Stimulated activated CD4-positive, alpha-beta T cell treated with anti-CD3 and anti-CD28 coated beads, Interleukin-12 subunit alpha, Interleukin-12 subunit beta, amount 100 ng/mL, for 4 hours (primary cell): ENCODE data around the gene SEC14L5.

Experiments
- DNase-seq: peaks from one replicate; pipeline ENCODE4 v3.0.0-alpha.2; 2020

The SEC14L5 gene

DNA sequence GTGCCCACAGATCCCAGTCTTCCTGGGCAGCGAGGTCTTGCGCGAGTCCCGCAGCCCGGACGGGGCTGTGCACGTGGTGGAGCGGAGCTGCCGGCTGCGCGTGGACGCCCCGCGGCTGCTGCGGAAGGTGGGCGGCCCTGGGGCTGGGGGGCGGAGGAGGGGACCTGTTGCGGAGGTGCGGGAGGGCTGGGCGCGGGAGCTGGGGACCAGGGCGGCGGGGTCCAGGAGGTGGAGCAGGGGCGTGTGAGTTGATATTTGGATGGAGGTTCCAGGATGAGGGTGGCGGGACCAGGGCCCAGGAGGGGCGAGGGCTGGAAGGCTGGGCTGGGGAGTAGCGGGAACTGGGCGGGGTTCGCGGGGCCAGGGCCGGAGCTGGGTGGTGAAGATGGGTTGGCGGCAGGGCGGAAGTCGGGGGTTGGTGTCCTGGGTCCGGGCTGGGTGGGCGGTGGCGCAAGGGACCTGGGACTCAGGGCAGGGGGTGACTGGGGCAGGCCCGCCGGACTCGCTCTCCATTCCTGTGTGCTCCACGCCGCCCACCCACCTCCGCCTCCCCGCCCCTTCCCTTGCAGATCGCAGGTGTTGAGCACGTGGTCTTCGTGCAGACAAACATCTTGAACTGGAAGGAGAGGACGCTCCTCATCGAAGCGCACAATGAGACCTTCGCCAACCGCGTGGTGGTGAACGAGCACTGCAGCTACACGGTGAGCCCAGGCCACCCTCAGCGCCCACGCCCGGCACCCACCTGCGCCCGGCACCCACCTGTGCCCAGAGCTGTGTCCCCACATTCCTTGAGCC, 29.6 kb downstream of the SEC14L5 start:
- DNase-seq = no peak

DNA sequence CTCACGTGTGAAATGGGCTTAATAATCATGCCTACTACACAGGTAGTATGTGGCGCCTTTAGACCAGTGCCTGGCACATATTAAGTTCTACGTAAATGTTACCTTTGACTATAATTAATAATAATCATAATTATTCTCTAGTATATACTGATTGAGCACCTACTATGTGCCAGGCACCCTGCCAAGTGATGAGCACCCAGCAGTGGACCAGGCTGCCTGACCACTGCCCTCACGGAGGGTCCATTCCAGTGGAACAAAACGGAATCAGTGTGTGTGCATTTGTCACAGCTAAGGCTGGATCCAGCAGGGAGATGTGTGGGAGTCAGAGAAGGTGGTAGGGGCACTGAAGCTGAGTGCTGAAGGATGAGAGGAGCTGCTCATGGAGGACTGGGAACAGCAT, 30.5 kb downstream of the SEC14L5 start:
- DNase-seq = no peak

DNA sequence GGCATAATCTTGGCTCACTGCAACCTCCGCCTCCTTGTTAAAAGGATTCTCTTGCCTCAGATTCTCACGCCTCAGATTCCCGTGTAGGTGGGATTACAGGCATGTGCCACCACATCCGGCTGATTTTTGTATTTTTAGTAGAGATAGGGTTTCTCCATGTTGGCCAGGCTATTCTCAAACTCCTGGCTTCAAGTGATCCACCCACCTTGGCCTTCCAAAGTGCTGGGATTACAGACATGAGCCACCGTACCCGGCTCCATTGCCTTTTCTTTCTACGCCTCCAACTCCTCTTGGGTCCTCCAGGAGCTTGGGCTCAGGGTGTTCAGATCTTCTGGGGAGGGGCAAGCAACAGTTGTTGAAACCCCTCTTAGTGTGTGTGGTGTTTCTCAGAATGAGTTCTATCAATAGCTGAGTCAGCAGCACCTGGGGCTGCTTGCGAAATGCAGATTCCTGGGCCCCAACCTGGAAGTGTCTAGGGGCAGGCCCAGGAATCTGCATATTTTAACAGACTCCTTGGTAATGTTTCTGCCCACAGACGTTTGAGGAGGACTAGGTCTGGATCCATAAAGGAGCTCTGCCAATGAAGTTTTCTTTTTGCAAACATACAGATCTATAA, 31.4 kb downstream of the SEC14L5 start:
- no peak for DNase-seq

DNA sequence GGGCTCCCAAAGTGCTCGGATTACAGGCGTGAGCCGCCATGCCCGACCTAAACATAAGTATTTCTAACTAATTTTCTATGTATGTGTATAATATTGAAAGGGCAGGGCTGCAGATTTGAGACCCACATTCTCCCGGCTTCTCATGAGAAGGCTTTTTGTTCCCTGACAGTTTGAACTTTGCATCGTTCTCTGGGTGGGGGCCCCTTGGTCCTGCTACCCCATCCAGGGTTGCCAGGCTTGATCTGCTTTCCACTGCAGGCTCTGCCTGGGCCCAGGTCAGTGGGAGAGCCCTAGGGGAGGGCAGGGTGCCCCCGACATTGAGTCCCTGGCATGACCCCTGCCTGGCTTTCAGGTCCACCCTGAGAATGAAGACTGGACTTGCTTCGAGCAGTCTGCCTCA, 32.3 kb downstream of the SEC14L5 start:
- no peak for DNase-seq

DNA sequence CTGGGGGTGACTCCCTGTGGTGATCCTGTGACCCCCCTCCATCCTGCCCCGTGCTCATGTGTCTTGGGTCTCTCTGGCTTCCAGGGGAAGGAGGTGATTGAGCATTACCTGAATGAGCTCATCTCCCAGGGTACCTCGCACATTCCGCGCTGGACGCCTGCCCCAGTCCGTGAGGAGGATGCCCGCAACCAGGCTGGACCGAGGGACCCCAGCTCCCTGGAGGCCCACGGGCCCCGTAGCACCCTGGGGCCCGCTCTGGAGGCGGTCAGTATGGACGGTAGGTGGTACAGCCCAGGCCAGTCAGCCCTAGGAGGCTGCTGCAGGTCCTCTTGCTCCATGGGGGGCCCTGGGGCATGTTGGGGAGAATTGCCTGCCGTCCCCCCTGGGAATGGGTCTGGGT, 33.6 kb downstream of the SEC14L5 start:
- no peak for DNase-seq

DNA sequence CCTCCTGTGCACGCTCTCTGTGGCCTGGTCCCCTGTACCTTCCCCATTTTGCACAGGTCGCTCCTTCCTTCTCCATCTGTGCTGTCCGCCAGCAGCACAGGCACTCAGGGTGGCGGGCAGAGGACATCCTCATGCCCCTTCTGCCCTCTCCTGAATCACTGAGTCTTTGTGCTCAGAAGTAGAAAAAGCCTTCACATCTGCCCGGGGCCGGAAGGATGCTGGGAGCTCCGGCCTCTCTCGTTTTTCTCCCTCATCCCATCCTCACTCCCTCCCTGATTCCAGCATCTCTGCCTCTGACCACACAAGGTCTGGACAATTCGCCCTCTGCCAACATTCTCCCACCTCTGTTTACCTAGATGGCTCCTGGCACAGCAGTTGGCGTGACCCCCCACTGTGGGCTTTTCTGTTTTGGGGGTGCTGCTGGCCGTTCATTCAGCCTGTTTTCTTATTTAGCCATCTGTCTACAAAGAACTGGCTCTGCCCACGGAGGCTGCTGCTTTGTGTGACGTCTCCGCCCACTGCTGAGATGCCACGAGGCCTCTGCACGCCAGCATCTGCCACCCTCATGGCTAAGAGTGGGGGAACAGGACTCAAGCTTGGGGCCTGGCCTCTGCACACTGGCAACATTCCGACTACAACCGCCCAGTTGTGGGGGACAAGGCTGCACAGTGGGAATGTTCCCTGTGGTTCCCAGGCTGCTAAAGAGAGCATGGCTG, 36.7 kb downstream of the SEC14L5 start:
- no peak for DNase-seq

DNA sequence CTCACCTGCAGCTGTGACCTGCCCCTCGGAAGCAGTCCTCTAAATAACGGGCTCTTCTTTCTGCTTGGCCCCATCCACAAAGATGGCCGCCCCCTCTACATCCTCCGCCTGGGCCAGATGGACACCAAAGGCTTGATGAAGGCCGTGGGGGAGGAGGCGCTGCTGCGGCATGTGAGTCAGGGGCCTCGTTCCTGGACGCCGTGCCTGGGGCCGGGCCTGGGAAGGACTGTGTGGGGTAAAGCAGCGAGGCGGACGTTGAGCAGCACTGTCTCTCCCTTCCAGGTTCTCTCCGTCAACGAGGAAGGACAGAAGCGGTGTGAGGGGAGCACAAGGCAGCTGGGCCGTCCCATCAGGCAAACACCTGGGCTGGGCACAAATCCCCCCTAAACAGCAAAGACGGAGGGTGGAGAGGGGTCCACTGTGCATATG, 42.5 kb downstream of the SEC14L5 start:
- no peak for DNase-seq

DNA sequence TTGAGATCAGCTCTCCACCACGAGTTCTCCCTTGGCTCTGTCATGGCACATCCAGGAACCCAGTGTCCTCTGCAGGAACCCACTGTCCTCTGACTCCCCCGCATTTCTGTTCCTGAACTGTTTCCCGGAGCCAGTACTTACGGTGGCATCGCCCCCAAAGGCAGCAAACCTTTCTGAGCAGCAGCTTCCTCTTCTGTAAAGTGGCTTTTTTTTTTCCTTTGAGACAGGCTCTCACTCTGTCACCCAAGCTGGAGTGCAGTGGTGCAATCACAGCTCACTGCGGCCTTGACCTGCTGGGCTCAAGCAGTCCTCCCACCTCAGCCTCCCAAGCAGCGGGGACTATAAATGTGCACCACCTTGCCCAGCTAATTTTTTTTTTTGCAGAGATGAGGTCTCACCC, 43.4 kb downstream of the SEC14L5 start:
- DNase-seq = no peak

DNA sequence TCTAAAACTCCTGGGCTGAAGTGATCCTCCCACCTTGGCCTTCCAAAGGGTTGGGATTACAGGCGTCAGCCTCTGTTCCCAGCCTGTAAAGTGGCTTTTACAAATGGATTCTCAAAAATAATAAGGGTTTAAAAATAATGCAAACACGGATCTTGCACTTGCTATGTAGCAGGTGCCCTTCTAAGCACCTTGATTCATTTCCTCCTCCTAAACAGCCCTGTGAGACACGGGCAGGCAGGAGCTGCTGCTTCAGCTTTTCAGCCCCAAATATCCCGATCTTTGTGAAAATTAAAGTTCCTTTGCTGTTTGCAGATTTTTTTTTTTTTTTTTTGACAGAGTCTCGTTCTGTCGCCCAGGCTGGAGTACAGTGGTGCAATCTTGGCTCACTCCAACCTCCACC, 43.9 kb downstream of the SEC14L5 start:
- DNase-seq = no peak

DNA sequence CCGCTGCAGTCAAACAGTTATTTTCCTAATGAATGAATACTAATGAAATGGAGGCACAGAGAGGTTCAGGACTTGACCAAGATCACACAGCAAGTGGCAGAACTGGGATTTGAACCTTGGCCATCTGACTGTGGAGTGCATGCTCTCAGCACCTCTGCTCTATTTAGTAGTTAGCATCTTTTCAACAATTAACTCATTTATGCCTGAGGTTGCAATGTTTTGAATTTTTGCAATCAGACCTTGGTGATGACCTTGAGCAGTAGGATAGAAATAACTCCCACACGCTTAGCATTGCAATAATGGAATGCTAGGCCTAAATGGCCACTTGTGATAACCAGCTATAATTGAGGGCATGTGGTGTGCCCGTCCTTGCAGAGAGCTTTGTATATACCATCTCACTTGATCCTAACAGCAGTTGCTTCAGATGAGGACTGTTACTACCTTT, 44.6 kb downstream of the SEC14L5 start:
- DNase-seq = no peak

DNA sequence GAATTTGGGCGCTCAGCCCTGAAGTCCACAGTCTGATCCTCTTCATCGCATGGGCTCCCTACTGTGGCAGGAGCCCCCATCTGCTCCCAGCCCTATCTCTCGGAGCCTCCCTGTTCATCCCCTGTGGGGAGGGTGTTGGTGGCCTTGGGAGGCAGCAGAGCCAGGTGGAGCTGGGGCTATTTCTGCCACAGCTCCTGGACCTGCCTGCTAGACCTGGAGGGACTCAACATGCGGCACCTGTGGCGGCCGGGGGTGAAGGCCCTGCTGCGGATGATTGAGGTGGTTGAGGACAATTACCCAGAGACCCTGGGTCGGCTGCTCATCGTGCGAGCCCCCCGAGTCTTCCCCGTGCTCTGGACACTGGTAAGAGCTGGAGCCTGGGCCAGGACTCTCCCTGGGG, 45.1 kb downstream of the SEC14L5 start:
- DNase-seq = no peak

DNA sequence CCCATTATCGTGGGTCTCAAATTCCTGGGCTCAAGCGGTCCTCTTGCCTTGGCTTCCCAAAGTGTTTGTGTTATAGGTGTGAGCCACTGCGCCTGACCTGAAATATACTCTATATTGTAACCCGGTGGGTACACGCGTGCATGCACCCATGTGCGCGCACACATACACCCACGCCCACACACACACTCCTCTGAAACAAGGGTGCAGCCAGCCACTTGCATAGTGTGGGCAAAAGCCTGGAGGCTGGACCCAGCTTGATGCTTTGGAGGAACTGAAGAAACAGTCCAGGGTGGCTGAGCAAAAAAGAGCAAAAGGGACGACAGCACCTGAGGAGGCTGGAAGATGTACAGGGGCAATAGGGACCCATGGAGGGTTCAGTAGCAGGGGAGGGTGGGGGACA, 45.7 kb downstream of the SEC14L5 start:
- no peak for DNase-seq

DNA sequence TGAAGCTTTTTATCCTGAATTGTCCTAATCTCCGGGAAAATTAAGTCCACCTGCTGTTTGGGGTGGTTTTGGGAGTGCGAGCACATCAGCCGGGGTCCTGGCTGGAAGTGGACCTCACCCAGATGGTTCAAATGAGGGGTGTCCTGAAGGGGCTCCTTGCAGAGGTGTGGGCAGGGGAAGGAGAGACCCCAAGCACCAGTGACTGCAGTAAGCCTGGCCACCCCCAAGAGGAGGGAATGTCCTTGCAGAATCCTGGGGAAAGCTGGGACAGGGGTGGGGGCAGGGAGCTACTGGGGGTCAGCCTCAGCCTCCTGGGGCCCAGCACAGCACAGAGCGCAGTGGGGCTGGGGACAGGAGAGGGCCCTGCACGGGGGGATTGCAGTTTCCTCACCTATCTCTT, 46.2 kb downstream of the SEC14L5 start:
- DNase-seq = no peak

DNA sequence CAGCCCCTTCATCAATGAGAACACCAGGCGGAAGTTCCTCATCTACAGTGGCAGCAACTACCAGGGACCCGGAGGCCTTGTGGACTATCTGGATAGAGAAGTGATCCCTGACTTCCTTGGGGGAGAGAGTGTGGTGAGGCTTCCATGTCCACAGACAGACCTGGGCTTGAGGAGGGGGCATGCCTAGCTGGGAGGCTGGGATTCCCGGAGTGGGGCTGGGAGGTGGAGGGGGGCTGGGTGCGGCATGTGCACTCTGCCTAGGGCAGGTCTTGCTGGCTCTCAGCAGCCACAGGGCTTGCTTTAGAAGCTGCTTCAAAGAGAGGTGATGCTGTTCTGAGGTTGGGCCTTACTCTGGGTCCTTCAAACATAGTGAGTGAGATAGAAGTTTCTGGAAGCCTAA, 47.8 kb downstream of the SEC14L5 start:
- no peak for DNase-seq

DNA sequence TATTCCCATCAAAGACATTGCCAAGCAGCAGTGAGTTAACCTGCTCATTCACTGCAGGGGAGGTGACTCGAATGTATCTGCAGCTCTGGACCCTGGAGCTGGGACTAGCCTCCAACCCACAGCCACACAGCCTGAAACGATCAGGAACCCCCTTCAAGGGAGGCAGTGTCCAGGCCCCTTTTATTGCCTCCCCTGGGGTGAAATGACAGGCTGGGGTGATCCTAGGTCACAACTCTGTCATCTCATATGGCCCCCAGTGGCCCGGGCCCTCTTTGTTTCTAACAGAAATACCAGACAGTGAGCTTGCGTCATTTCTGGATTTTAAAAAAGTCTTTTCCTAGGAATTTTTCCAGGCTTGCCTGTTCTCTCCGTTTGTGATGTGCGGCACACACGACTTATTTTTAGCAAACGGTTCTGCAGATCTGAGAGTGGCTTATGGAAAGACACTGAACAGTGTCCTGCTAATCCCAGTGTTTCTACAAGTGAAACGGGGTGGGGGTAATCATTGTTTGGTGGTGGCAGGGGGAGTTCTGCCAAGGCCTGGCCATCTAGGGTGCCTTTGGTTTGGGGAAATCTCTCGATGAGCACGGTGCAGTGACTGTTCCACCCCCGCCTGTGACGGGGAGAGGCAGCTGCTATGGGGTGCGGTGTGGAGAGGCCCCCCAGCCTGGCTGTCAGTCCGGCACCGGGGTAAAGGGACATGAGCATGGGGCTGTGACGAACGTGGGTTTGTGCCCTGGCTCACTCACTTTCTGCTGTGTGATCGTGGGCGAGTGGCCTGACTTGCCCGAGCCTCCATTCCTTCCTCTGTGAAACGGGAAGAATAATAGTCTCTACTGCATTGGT, 48.4 kb downstream of the SEC14L5 start:
- DNase-seq = no peak

DNA sequence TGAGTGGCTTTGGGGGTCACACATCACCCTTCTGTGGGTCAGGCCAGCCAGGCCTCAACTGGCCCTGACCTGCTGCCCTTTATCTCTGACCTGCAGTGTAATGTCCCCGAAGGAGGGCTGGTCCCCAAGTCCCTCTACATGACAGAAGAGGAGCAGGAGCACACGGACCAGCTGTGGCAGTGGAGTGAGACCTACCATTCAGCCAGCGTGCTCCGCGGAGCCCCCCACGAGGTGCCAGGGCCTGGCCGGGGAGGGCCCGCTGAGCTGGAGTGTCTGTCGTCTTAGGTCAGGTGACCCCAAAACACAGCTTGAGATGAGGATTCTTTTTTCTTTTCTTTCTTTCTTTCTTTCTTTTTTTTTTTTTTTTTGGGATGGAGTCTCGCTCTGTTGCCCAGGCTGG, 49.1 kb downstream of the SEC14L5 start:
- no peak for DNase-seq

DNA sequence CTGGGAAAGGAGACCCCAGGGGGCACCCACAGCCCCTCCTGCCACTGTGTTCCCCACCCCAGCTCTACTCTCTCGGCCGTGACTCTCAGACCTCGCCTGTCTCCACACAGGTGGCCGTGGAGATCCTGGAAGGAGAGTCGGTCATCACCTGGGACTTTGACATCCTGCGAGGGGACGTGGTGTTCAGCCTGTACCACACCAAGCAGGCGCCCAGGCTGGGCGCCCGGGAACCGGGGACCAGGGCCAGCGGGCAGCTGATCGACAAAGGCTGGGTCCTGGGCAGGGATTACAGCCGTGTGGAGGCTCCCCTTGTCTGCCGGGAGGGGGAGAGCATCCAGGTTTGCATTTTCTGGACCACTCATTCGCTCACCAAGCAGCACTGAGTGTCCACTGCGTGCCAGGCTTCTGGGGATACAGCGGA, 50.2 kb downstream of the SEC14L5 start:
- no peak for DNase-seq

DNA sequence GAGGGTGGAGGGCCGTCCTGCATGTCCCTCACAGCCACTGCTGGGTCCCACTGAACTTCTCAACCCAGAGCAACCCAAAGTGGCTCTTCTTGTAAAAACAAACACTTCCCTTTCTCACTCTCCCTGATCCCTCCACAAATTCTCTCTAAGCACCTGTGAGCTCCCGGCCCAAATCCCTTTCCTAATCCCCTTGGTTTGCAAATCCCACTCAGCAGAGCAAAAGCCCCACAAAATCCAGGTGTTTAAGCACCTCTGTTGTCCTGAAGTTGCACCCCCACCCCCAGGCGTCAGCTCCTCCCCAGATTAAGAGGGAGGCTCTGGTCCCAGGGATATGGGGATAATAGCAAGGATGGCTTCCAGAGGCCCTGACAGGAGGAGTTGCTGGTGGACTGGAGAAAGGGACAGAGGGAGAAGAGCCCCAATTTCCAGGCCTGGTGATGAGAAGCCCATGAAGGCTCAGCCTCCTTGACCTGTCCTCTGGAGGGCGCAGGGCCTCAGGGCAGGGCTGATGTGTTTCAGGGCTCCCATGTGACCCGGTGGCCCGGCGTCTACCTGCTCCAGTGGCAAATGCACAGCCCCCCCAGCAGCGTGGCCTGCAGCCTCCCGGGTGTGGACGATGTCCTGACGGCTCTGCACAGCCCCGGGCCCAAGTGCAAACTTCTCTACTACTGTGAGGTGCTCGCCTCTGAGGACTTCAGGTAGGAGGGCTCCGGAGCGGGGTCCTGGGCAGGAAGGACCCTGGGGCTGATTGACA, 52.6 kb downstream of the SEC14L5 start:
- no peak for DNase-seq

DNA sequence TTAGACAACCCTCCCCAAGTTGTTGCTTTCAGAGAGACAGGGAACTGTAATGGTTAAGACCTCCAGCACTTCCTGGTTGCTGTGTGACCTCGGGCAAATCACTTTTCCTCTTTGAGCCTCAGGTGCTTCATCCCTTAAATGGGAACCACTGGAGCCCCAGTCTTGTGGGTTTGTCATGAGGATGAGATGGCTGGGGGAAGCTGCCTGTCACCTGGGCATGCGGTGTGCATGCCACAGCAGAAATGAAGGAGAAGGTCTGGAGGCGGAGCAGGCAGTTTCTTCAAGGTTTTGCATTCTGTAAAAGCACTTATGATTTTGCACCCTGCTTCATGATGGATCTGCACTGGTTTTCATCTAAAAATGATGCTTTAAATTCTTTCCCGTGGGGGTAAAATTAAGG, 53.5 kb downstream of the SEC14L5 start:
- no peak for DNase-seq

DNA sequence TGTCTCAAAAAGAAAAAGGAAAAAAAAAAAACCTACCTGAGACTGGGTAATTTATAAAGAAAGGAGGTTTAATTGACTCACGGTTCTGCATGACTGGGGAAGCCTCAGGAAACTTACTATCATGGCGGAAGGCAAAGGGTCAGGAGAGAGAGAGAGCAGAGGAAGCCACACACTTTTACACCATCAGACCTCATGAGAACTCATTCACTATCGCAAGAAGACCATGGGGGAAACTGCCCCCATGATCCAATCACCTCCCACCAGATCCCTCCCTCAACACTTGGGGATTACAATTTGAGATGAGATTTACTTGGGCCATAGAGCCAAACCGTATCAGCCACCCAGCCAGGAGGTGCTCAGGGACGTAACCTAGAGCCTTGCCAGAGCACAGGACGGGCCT, 54.8 kb downstream of the SEC14L5 start:
- no peak for DNase-seq

DNA sequence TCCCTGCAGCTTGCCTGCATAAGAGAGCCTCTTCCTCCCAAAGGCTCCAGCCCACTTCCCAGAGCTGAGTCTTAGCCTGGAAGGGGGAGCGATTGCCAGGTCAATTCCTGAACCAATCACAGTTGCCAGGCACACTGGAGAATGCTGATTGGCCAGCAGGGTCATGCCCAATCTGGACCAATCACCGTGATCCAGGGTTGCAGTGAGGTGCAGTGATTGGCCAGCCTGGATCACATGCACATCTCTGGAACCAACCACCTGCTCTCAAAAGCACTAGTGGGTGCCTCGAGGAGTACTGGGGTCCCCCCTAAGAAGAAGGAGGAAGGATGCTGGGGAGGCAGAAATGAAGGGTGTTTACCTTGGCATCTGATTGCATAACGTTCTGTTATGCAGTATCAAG, 57.2 kb downstream of the SEC14L5 start:
- DNase-seq = no peak

DNA sequence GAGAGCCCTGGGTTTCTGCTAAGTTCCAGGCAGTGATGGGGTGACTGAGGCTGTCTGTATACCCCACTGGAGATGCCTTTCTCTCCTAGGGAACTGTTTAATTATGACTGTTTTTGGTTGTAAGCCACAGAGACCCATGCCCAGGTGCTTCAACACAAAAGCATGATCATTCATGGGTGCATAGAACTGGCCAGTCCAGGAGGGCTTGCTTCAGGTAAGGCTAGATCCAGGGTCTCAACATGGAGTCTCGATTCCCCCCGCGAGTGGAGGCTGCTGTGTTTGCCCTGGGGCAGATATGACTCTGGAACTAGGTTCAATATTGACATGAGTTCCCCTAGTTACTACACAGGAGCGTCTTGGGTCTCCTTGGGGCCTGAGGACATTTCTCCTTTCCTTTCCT, 57.8 kb downstream of the SEC14L5 start:
- no peak for DNase-seq
